Left cardiac atrium (tissue), 2 donors: ENCODE data around the gene BEX5. TPM values are rescaled to one million over a fixed set of nuclear protein-coding genes. Genes with fewer than 3 reads are reported as not detected.

ENCODE experiments used
- total RNA-seq, 2 donors: library from RNA; stranded (reverse); fragmentation: NEBNext Ultra II Directional; extraction: Animal tissue kit (Norgen Biotek cat#: 25700); gene quantifications; one replicate each; pipeline ENCODE4 v1.2.1, GENCODE V29; 2021
- donor health status: DM: no; HTN: yes; CAD: no; lungs with severe emphysema.
- donor health status: DM: yes; HTN: yes; CAD: no.

Gene BEX5
- total RNA-seq, 2 donors from 2014 or later = 1.4 to 4.3 TPM

Other genes with a start within 250 kb of the BEX5 start
- gene ZMAT1, start 223.9 kb downstream of the BEX5 start, total RNA-seq = 1 to 10 TPM; 3.9 to 4.1 TPM
- gene TCEAL2, start 30.3 kb downstream of the BEX5 start, total RNA-seq = 10 to 100 TPM in 1 of 2 donors, 1 to 10 TPM in 1; 2.7 to 14.5 TPM
- gene TCEAL6, start 13.5 kb downstream of the BEX5 start, total RNA-seq = under 1 TPM in 1 of 2 donors, not detected in 1; 0.31 TPM
- not detected for gene TCP11X1, start 59.3 kb upstream of the BEX5 start, total RNA-seq
- gene NXF2, start 91.2 kb upstream of the BEX5 start, total RNA-seq = not detected